Mucosa of descending colon (tissue), 3 donors: Measurements from ENCODE around the gene CEP128. TPM values are rescaled to one million over a fixed set of nuclear protein-coding genes. Genes with fewer than 3 reads are reported as not detected.
"Not testable (repeated sequence)": the region's sequence is repeated elsewhere in the genome, so short reads cannot be mapped to it uniquely, and the experiment has no call there.

Source experiments
- ATAC-seq: fragments of 200-7000 bp; cut with Tn5 transposase; one replicate; pipeline ENCODE4 v1.9.1; 2020; ENCODE audit warnings: mild to moderate bottlenecking, moderate library complexity
- DNase-seq, 3 donors: peaks; one replicate each; pipeline ENCODE4 v3.0.0-alpha.2; 2020
- H3K36me3 ChIP-seq: fragments of 200-600 bp; one replicate; pipeline ENCODE4 v1.8.0; 2021; ENCODE audit warnings: low read depth, mild to moderate bottlenecking
- H3K4me1 ChIP-seq: fragments of 200-600 bp; one replicate; pipeline ENCODE4 v1.8.0; 2021; ENCODE audit warnings: low read depth, mild to moderate bottlenecking
- H3K4me3 ChIP-seq: fragments of 200-600 bp; one replicate; pipeline ENCODE4 v1.8.0; 2021; ENCODE audit warnings: mild to moderate bottlenecking
- H3K9me3 ChIP-seq: fragments of 200-600 bp; one replicate; pipeline ENCODE4 v1.8.0; 2021; ENCODE audit warnings: mild to moderate bottlenecking
- intact Hi-C, 2 donors: fragments of 100-400 bp; cut with DNase I in 1 of 2; cut with micrococcal nuclease in 1 of 2; formaldehyde crosslinking; loops; one replicate each; pipeline versions ENCODE4 v1.11.0 to v1.11.1; 2022; cut with DNase I, micrococcal nuclease
- total RNA-seq, 3 donors: library from RNA; stranded (reverse); fragmentation: NEBNext Ultra II Directional in 2 of 3; extraction: Animal tissue kit (Norgen Biotek cat#: 25700) in 2 of 3; gene quantifications; one replicate each; pipeline versions ENCODE4 v1.2.1 to v1.2.4, GENCODE V29; 2021 to 2023
- TF ChIP-seq, protein P1 (sequence below): fragments of 200-600 bp; IDR thresholded peaks from one replicate; pipeline ENCODE4 v1.8.0; 2022; ENCODE audit warnings: antibody characterized with exemption, mild to moderate bottlenecking
- donor health status: DM: no; HTN: no; CAD: no; lungs with moderate emphysema.
- donor health status: DM: no; HTN: no; CAD: no.
- donor health status: DM: no; HTN: yes; CAD: no.

Gene CEP128
- total RNA-seq, 3 donors from 2014 or later, result 5.0 to 10.0 (median 9.3) TPM

DNA sequence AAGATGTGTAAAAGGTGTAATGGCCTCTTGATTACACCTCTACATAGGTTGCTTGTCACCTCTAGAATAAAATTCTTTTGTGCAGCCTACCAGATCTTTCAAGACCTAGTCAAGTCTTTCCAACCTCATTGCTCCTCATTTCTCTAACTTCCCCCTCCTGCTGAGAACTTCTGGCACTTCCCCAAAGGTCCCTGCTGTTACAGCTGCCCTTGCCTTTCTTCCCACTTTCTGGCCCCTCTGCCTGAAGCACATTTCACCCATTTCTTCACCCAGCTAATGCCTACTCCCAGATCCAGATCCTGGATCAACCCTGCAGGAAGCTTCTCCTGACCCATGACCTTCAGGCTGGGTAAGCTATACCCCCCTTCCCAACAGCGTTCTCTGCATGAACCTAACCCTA, 15.4 kb upstream of the CEP128 start:
- DNase-seq (peak in 1 of 3 donors; percentile 15), ATAC-seq (no peak)
- Histone ChIP-seq H3K4me3 (no peak overlapping the region), H3K36me3 (no peaks in the 10 kb centered on the region), H3K4me1 (peaks cover 21% of the 10 kb centered on the region), H3K9me3 (no peaks in the 10 kb centered on the region)
- TF ChIP-seq, protein P1, sequence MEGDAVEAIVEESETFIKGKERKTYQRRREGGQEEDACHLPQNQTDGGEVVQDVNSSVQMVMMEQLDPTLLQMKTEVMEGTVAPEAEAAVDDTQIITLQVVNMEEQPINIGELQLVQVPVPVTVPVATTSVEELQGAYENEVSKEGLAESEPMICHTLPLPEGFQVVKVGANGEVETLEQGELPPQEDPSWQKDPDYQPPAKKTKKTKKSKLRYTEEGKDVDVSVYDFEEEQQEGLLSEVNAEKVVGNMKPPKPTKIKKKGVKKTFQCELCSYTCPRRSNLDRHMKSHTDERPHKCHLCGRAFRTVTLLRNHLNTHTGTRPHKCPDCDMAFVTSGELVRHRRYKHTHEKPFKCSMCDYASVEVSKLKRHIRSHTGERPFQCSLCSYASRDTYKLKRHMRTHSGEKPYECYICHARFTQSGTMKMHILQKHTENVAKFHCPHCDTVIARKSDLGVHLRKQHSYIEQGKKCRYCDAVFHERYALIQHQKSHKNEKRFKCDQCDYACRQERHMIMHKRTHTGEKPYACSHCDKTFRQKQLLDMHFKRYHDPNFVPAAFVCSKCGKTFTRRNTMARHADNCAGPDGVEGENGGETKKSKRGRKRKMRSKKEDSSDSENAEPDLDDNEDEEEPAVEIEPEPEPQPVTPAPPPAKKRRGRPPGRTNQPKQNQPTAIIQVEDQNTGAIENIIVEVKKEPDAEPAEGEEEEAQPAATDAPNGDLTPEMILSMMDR, result no peak
- intact Hi-C loops, result no loop called here

- intact Hi-C loops, result no loop called here
- Histone ChIP-seq H3K4me1 (peaks cover 21% of the 10 kb centered on the region), H3K4me3 (no peak overlapping the region), H3K9me3 (no peaks in the 10 kb centered on the region), H3K36me3 (no peaks in the 10 kb centered on the region)
- no peak for ATAC-seq
- TF ChIP-seq, protein P1, result no peak
- DNase-seq, result no peak
Observed at GRCh38 chr14:80956102-80956501, 14.6 kb upstream of the CEP128 start.

- intact Hi-C loops, result loop anchor here in 1 of 2 donors (2.0 kb wide), 1 partner anchor 31 kb away; no protein-coding TSS in a partner anchor
- DNase-seq (peak in 1 of 3 donors; percentile 34), ATAC-seq (peak; percentile 11)
- Histone ChIP-seq H3K4me3 (no peak within 1 kb of the TSS), H3K36me3 (no peaks in the 10 kb centered on the region), H3K4me1 (peaks cover 21% of the 10 kb centered on the region), H3K9me3 (no peaks in the 10 kb centered on the region)
- TF ChIP-seq, protein P1, result no peak
Observed at GRCh38 chr14:80955416-80955941, 13.9 kb upstream of the CEP128 start, which contains the start of gene TSHR. TSS of gene TSHR (plus strand) at chr14:80955621. CDS start at chr14:80955681, 60 bp downstream.

GRCh38 chr14:80954687-80955299, 13.3 kb upstream of the CEP128 start:
- H3K9me3 ChIP-seq, result no peaks in the 10 kb centered on the region
- DNase-seq (peak; percentile 76 to 86 (median 81)), ATAC-seq (peak; percentile 90)
- intact Hi-C loops, result loop anchor here (1.0 to 2.0 kb wide), 2 partner anchors 32 to 33 kb away; no protein-coding TSS in a partner anchor
- no peak overlapping the region for H3K4me3 ChIP-seq
- TF ChIP-seq, protein P1, result peak; percentile 43
- H3K4me1 ChIP-seq, result peaks cover 18% of the 10 kb centered on the region
- no peaks in the 10 kb centered on the region for H3K36me3 ChIP-seq

DNA sequence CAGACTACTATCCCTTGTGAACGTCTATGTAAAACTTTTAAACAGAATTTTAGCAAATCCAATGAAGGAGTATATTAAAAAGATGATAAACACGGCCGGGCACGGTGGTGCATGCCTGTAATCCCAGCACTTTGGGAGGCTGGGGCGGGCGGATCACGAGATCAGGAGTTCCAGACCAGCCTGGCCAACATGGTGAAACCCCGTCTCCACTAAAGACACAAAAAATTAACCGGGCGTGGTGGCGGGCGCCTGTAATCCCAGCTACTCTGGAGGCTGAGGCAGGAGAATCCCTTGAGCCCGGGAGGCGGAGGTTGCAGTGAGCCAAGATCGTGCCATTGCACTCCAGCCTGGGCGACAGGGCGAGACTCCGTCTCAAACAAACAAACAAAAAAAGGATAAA, 11.7 kb upstream of the CEP128 start:
- DNase-seq, H3K36me3 ChIP-seq, intact Hi-C loops, H3K4me3 ChIP-seq, H3K9me3 ChIP-seq, ATAC-seq, H3K4me1 ChIP-seq: not testable (repeated sequence)

DNA sequence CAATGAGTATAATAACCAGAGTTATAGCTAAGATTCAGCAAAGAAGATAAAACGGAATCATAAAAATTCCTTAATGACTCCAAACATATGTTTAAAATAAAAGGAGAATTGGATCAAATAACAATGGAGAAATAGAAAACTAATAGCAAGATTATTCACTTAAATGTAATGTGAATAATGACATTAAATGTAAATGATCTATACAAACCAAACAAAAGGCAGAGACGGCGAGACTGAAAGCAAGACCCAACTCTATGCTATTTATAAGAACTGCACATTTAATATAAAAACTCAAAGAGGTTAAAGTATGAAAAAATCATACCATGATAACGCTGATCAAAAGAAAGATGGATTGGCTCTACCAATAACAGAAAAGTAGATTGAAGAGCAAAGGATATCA, 10.0 kb upstream of the CEP128 start:
- TF ChIP-seq, protein P1, result no peak
- no peak for DNase-seq
- H3K4me1 ChIP-seq, result peaks cover 10% of the 10 kb centered on the region
- intact Hi-C loops, result no loop called here
- no peak for ATAC-seq
- no peak overlapping the region for H3K4me3 ChIP-seq
- no peaks in the 10 kb centered on the region for H3K9me3 ChIP-seq
- no peaks in the 10 kb centered on the region for H3K36me3 ChIP-seq
